ENCODE data around the gene CYTH4.
"Not testable (repeated sequence)": the region's sequence is repeated elsewhere in the genome, so short reads cannot be mapped to it uniquely, and the experiment has no call there.

CYTH4 gene

GRCh38 chr22:37282385-37282677, at the start of gene CYTH4:
TSS of gene CYTH4 (plus strand) at chr22:37282508. CDS start at chr22:37282570, 62 bp downstream.
- DNase-seq = peak; percentile 42 to 71 (median 53)

- not testable (repeated sequence) for DNase-seq
Observed at GRCh38 chr22:37233371-37233750, 48.9 kb upstream of the CYTH4 start.

- no peak for DNase-seq
Observed at GRCh38 chr22:37233751-37234631, 48.3 kb upstream of the CYTH4 start.

- DNase-seq = no peak
Observed at GRCh38 chr22:37234736-37235711, 47.3 kb upstream of the CYTH4 start.

GRCh38 chr22:37235897-37236607, 46.3 kb upstream of the CYTH4 start:
- no peak for DNase-seq

- no peak for DNase-seq
Observed at GRCh38 chr22:37237371-37238268, 44.7 kb upstream of the CYTH4 start.

GRCh38 chr22:37239336-37240239, 42.7 kb upstream of the CYTH4 start:
- DNase-seq = no peak

GRCh38 chr22:37240240-37240940, 41.9 kb upstream of the CYTH4 start:
- no peak for DNase-seq

GRCh38 chr22:37240941-37241320, 41.4 kb upstream of the CYTH4 start:
- no peak for DNase-seq

- peak in 2 of 4 experiments; percentile 24 to 36 for DNase-seq
Observed at GRCh38 chr22:37241351-37242142, 40.8 kb upstream of the CYTH4 start.

- peak; percentile 79 to 83 (median 82) for DNase-seq
Observed at GRCh38 chr22:37242395-37242918, 39.9 kb upstream of the CYTH4 start.

- DNase-seq = no peak
Observed at GRCh38 chr22:37243402-37244113, 38.8 kb upstream of the CYTH4 start.

GRCh38 chr22:37244114-37244921, 38.0 kb upstream of the CYTH4 start, which contains the start of gene RAC2:
TSS of gene RAC2 (minus strand) at chr22:37244269. CDS start at chr22:37244148, 121 bp downstream.
- peak; percentile 71 to 84 (median 78) for DNase-seq

- no peak for DNase-seq
Observed at GRCh38 chr22:37244922-37245722, 37.2 kb upstream of the CYTH4 start.

GRCh38 chr22:37245740-37246139, 36.6 kb upstream of the CYTH4 start:
- no peak for DNase-seq

GRCh38 chr22:37248251-37248650, 34.1 kb upstream of the CYTH4 start:
- DNase-seq = no peak
